ENCODE data around the gene ACOXL.

Gene ACOXL

DNA sequence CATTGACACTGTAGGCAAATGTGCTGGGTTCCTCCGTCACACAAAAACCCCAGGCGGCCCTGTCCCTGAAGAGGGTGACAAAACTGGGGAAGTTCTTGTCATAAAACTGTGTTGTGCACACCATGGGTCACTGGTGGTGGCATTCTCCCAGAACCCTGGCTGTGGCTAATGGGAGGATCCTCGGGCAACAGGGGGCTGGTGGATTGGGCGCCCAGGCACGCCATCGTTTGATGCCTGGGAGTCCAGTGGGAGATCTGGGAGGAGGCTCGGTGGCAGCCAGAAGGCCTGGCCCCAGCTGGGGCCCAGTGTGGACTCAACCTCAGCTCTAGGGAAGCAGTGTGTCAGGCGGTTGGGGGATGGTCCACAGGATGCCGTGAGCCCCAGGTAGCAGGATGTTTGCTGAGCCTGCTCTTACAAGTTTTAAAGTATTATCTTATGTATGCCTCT lies 140.7 kb downstream of the ACOXL start:
- TF ChIP-seq, protein P1, sequence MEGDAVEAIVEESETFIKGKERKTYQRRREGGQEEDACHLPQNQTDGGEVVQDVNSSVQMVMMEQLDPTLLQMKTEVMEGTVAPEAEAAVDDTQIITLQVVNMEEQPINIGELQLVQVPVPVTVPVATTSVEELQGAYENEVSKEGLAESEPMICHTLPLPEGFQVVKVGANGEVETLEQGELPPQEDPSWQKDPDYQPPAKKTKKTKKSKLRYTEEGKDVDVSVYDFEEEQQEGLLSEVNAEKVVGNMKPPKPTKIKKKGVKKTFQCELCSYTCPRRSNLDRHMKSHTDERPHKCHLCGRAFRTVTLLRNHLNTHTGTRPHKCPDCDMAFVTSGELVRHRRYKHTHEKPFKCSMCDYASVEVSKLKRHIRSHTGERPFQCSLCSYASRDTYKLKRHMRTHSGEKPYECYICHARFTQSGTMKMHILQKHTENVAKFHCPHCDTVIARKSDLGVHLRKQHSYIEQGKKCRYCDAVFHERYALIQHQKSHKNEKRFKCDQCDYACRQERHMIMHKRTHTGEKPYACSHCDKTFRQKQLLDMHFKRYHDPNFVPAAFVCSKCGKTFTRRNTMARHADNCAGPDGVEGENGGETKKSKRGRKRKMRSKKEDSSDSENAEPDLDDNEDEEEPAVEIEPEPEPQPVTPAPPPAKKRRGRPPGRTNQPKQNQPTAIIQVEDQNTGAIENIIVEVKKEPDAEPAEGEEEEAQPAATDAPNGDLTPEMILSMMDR (IDR thresholded peaks at IDR 0.05; ENCODE audit: low read depth, low read length, missing control alignments) = no peak
- H3K4me3 ChIP-seq (ENCODE audit: low read depth, low read length) = no peak overlapping the region
- DNase-seq (ENCODE audit: low read depth) = no peak

DNA sequence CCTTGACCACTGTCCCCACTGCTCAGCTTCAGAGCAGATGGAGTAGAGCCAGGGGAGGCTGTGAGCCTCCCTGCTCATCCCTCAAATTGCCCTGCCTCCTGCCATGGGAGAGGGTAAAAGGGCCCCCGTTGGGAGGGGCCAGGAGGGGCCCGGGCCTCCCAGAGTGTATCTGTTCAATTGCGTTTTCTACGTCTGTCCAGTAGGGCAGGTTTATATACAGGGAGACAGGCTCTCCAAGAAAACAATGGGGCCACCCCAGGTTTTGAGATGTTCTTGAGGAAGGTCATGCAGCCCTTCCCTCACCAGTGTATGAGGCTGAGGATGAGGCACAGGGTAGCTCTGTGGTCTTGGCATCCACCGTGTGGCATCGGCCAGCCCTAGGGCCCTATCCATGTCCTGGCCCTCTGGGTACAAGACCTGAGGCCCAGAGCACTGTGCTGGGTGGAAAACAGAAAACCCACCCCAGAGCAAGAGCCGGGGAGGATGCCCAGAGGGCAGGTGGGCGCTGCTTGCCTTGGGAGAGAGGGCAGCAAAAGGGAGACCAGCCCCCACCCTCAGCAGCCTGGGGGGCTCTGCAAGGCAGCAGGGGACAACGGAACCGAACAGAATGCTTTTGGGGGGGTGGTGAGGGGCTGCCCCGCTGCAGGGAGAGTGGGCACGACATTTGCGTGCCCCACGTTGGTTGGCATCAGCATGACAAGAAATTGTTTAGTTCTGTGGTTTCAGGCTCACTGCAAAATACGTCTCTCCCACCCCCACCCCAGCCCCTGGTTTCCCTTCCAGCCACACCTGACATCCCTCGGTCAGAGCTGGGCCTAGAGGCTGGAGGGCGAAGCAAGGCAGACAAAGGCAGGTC lies 141.5 kb downstream of the ACOXL start:
- no peak for DNase-seq (ENCODE audit: low read depth)
- H3K4me3 ChIP-seq (ENCODE audit: low read depth, low read length) = no peak overlapping the region
- TF ChIP-seq, protein P1 (IDR thresholded peaks at IDR 0.05; ENCODE audit: low read depth, low read length, missing control alignments) = no peak

DNA sequence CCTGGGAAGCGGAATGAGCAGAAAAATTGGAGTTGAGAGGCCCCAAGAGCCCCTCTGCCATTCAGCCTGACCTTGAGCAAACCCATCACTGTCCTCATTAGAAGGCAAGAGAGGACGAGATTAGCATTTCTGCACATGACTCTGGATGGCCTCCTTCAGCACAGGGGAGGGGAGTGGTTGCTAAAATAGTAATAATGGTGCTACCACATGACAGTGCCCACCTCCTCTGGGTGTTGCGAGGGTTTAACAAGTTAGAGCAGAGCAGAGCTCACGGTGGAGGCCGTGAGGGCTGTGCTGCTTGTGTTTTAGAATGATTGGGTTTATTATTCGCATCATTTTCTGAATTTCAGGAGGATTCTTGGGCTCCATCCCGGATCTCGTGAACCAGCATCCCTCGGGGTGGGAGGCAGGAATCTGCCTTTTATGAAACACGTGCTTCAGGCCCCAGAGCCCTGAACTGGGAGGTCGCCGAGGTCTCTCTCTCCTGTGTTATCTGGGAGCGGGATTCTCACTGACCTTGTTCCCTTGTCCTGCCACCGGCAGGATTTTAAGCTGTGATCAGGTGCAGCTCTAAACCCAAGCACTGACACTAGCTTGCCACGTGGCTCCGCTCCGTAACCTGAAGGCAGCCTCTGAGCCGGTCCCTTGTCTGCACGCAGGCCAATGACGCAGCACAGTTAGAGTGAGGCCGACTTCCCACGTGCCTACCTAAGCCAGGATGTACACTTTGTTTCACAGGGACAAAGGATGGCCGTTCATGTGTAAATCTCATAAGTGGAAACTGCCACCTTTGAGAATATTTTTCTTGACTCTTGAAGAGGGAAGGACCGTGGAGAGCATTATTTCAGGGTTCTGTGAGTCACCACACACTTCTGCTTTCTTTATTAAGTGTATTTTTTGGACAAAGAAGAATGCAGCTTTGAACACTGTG lies 142.3 kb downstream of the ACOXL start:
- peak; percentile 70 for DNase-seq (ENCODE audit: low read depth)
- TF ChIP-seq, protein P1 (IDR thresholded peaks at IDR 0.05; ENCODE audit: low read depth, low read length, missing control alignments) = no peak
- no peak overlapping the region for H3K4me3 ChIP-seq (ENCODE audit: low read depth, low read length)

DNA sequence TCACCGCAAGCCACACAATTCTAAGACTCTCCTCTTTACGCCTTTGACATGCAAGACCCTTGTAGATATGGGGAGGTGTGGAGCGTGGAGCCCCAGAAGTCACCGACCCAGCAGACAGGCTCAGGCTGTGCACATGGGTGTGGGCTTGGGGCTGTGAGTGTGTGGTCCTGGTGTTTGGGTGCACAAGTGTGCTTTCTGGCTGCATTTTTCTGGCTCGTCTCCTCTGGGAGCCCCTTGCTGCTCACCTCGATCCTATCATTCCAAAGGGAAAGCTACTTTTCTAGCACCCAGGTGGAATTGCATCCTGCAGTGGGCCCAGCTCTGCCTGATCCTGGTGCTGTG lies 143.0 kb downstream of the ACOXL start:
- DNase-seq (ENCODE audit: low read depth) = no peak
- TF ChIP-seq, protein P1 (IDR thresholded peaks at IDR 0.05; ENCODE audit: low read depth, low read length, missing control alignments) = no peak
- H3K4me3 ChIP-seq (ENCODE audit: low read depth, low read length) = no peak overlapping the region

DNA sequence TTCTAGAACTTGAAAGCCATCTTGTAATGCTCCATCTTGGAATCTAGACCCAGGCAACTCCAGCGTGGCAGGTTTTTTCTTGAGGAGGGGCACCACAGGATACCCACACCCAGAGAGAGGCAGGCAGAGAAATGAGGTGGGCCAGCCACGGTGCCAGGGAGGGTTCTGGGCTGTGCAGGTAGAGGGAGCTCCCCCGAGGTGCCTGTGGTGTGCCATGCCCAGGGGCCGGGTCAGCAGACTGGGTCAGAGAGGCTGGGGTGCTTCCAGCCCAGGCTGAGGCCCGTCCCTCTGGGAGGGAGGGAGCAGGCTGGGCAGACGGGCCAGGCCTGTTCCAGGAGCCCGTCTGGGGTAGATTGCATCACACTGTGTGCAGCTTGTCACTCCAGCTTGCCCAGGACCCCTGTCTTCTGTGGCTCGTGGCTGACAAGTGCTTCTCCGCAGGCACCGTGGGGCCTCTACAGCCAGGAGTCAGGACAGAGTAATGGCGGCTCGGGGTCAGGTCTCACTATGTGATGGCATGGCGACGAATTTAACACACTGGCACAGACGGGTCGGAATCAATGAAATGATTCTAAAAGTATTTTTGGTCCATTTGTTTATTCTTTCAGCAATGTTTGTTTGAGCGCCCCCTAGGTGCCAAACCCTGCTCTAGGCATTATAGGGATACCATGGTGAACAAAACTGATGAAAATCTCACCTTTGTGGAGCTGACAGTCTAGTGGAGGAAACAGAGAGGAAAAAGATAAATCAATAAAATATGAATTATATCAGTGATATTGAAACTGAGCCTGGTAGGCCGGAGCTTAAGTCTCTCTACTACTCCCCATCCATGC lies 144.0 kb downstream of the ACOXL start:
- no peak for DNase-seq (ENCODE audit: low read depth)

More for the DNA sequence above, 144.0 kb downstream of the ACOXL start:
- TF ChIP-seq, protein P1 (IDR thresholded peaks at IDR 0.05; ENCODE audit: low read depth, low read length, missing control alignments) = peak; percentile 19
- H3K4me3 ChIP-seq (ENCODE audit: low read depth, low read length) = no peak overlapping the region
